Endodermal cell (in vitro differentiated cells): ENCODE results near the gene SORL1. TPM values are rescaled to one million over a fixed set of nuclear protein-coding genes. Genes with fewer than 3 reads are reported as not detected.
A peak's percentile ranks its signal among the peaks of the same experiment; 100 is the strongest.

Experiments
- DNase-seq: peaks from one replicate; pipeline ENCODE4 v3.0.0-alpha.2; 2017
- H3K27ac ChIP-seq: 2 replicates; pipeline ENCODE4 v1.5.1; 2013; ENCODE audit warnings: mild to moderate bottlenecking, low read depth, low read length, moderate library complexity
- H3K27me3 ChIP-seq: 2 replicates; pipeline ENCODE4 v1.6.1; 2013; ENCODE audit warnings: mild to moderate bottlenecking, low read length, moderate library complexity; ENCODE audit not compliant: insufficient read depth, control insufficient read depth, poor library complexity, severe bottlenecking
- H3K36me3 ChIP-seq: 2 replicates; pipeline ENCODE4 v1.7.0; 2013; ENCODE audit warnings: mild to moderate bottlenecking, low read length, moderate library complexity; ENCODE audit not compliant: control insufficient read depth, insufficient read depth
- H3K4me1 ChIP-seq: one replicate; pipeline ENCODE4 v1.7.0; 2013; ENCODE audit warnings: low read length; ENCODE audit not compliant: control insufficient read depth, insufficient read depth
- H3K4me3 ChIP-seq: 2 replicates; pipeline ENCODE4 v1.5.1; 2013; ENCODE audit warnings: mild to moderate bottlenecking, low read length, moderate library complexity
- H3K9ac ChIP-seq: 2 replicates; pipeline ENCODE4 v1.6.1; 2013; ENCODE audit warnings: mild to moderate bottlenecking, low read length, moderate library complexity; ENCODE audit not compliant: poor library complexity, severe bottlenecking; ENCODE audit errors: extremely low read depth
- H3K9me3 ChIP-seq: 2 replicates; pipeline ENCODE4 v1.6.1; 2013; ENCODE audit warnings: mild to moderate bottlenecking, low read length, moderate library complexity; ENCODE audit not compliant: control insufficient read depth
- H3K27ac Mint-ChIP-seq: 2 replicates; pipeline ENCODE4 v1.8.0; 2020; ENCODE audit warnings: mixed read lengths
- H3K27me3 Mint-ChIP-seq: 2 replicates; pipeline ENCODE4 v1.8.0; 2021; ENCODE audit warnings: mild to moderate bottlenecking, mixed read lengths; ENCODE audit not compliant: insufficient read depth
- H3K36me3 Mint-ChIP-seq: 2 replicates; pipeline ENCODE4 v1.8.0; 2020; ENCODE audit warnings: low read depth, mixed read lengths
- H3K4me1 Mint-ChIP-seq: 2 replicates; pipeline ENCODE4 v1.8.0; 2020; ENCODE audit warnings: mixed read lengths
- H3K4me3 Mint-ChIP-seq: 2 replicates; pipeline ENCODE4 v1.8.0; 2020; ENCODE audit warnings: mild to moderate bottlenecking, moderate library complexity, mixed read lengths
- H3K9me3 Mint-ChIP-seq: 2 replicates; pipeline ENCODE4 v1.8.0; 2020; ENCODE audit warnings: mild to moderate bottlenecking, mixed read lengths
- WGBS, 2 experiments: methylation state at CpG; one replicate each; pipeline versions ENCODE4 v1.1.5 to v1.1.7; 2013; ENCODE audit warnings: missing lambda C conversion rate in 2 of 2, mixed read lengths in 1 of 2; ENCODE audit not compliant: insufficient coverage in 1 of 2, insufficient read length in 1 of 2; 5-methylcytosine and 5-hydroxymethylcytosine counted together
- total RNA-seq, 2 donors: library from RNA; stranded (reverse); fragmentation: NEBNext Ultra II Directional in 1 of 2; extraction: Animal tissue kit (Norgen Biotek cat#: 25700) in 1 of 2; gene quantifications; 2 replicates in 1 of 2; 3 replicates in 1 of 2; pipeline ENCODE4 v1.2.1, GENCODE V29; 2021
- TF ChIP-seq, protein P1 (sequence below): fragments of 200-600 bp; sonication (generic); conservative IDR thresholded peaks from 2 replicates; pipeline ENCODE4 v1.5.0; 2021; ENCODE audit warnings: antibody characterized with exemption, mild to moderate bottlenecking

SORL1 gene
- total RNA-seq, 2 donors from 2014 or later: 56.4 to 57.5 TPM

DNA sequence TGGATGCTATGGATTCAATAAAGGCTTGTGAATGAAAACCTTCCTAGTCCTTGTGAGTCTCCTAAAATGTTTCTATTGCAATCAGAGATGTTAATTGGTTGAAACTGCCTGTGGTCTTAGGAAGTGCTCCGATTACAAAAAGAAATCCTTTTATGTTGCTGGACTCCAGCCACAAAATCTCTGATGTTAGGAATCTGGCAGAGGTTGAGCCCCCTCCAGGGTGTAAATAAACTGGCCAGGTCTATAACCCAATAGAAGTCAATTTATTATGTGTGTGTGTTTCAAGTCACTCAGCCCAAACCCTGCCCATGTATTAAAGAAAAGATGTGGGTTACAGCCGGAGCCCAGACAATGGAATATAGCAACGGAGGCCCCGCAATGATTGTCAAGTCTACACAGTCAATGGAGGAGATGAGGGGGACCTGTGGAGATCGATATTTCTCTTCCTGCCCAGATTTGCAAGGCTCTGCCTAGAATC, 218.7 kb downstream of the SORL1 start:
- no peak overlapping the region for H3K4me3 ChIP-seq
- H3K4me1 ChIP-seq: no peaks in the 10 kb centered on the region
- no peak overlapping the region for H3K27ac ChIP-seq
- 90 to 93% methylated on average over 5 of the region's 5 CpGs for WGBS, 2 experiments
- Mint-ChIP-seq H3K27me3 (no peaks in the 10 kb centered on the region), H3K9me3 (no peaks in the 10 kb centered on the region), H3K4me1 (peaks cover 26% of the 10 kb centered on the region), H3K4me3 (no peak overlapping the region), H3K27ac (no peak overlapping the region), H3K36me3 (no peaks in the 10 kb centered on the region)
- no peaks in the 10 kb centered on the region for H3K36me3 ChIP-seq
- H3K27me3 ChIP-seq: no peaks in the 10 kb centered on the region
- DNase-seq: no peak
- H3K9me3 ChIP-seq: no peaks in the 10 kb centered on the region
- no peak overlapping the region for H3K9ac ChIP-seq
- TF ChIP-seq, protein P1, sequence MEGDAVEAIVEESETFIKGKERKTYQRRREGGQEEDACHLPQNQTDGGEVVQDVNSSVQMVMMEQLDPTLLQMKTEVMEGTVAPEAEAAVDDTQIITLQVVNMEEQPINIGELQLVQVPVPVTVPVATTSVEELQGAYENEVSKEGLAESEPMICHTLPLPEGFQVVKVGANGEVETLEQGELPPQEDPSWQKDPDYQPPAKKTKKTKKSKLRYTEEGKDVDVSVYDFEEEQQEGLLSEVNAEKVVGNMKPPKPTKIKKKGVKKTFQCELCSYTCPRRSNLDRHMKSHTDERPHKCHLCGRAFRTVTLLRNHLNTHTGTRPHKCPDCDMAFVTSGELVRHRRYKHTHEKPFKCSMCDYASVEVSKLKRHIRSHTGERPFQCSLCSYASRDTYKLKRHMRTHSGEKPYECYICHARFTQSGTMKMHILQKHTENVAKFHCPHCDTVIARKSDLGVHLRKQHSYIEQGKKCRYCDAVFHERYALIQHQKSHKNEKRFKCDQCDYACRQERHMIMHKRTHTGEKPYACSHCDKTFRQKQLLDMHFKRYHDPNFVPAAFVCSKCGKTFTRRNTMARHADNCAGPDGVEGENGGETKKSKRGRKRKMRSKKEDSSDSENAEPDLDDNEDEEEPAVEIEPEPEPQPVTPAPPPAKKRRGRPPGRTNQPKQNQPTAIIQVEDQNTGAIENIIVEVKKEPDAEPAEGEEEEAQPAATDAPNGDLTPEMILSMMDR: no peak

DNA sequence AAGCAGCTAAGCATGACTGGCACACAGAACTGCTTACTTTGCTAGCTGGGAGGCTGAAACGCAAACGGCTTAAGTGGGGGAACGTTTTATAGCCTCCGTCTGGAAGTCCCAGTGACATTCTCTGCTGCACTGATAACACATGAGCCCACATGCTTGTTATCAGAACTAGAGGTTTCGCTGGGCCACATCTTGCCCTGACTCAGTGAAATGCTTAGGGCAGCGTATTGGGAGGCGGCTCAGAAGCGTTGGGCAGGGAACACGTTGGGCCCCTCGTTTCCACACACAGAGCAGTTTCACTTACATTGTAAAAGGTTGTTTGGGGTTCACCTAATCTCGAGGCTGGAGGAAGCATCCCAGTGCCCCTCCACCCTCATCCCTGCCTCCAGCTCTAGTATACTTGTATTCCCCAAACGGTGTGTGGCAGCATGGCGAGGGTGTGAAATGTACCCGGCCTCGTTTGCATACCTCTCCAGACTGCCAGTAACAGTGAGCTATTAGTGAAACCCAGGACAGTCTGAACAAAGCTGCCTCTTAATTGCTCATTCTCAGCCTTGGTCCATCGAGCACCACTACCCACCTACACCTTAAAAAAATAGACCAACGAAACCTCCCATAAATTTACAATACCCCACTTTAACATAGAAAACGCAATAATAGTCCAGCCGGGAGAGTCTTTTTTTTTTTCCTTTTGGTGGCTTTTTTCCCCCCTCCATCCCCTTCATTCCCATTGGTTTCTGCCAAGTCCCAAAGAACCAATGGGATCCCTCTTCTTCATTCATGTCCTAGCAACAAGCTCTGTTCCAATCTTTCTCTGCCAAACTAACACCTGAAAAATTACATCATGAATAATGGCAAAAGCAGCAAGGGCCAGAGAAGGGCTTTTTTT, 219.4 kb downstream of the SORL1 start:
- H3K9ac ChIP-seq: no peak overlapping the region
- no peaks in the 10 kb centered on the region for H3K36me3 Mint-ChIP-seq
- H3K27ac ChIP-seq: peak overlapping the region; percentile 13
- TF ChIP-seq, protein P1: no peak
- no peaks in the 10 kb centered on the region for H3K27me3 ChIP-seq
- H3K9me3 ChIP-seq: no peaks in the 10 kb centered on the region
- no peak overlapping the region for H3K4me3 ChIP-seq
- DNase-seq: no peak
- H3K4me3 Mint-ChIP-seq: no peak overlapping the region
- no peaks in the 10 kb centered on the region for H3K9me3 Mint-ChIP-seq
- H3K27me3 Mint-ChIP-seq: no peaks in the 10 kb centered on the region
- peaks cover 26% of the 10 kb centered on the region for H3K4me1 Mint-ChIP-seq
- no peak overlapping the region for H3K27ac Mint-ChIP-seq
- 86 to 91% methylated on average over 8 to 19 of the region's 19 CpGs for WGBS, 2 experiments
- no peaks in the 10 kb centered on the region for H3K4me1 ChIP-seq
- no peaks in the 10 kb centered on the region for H3K36me3 ChIP-seq

DNA sequence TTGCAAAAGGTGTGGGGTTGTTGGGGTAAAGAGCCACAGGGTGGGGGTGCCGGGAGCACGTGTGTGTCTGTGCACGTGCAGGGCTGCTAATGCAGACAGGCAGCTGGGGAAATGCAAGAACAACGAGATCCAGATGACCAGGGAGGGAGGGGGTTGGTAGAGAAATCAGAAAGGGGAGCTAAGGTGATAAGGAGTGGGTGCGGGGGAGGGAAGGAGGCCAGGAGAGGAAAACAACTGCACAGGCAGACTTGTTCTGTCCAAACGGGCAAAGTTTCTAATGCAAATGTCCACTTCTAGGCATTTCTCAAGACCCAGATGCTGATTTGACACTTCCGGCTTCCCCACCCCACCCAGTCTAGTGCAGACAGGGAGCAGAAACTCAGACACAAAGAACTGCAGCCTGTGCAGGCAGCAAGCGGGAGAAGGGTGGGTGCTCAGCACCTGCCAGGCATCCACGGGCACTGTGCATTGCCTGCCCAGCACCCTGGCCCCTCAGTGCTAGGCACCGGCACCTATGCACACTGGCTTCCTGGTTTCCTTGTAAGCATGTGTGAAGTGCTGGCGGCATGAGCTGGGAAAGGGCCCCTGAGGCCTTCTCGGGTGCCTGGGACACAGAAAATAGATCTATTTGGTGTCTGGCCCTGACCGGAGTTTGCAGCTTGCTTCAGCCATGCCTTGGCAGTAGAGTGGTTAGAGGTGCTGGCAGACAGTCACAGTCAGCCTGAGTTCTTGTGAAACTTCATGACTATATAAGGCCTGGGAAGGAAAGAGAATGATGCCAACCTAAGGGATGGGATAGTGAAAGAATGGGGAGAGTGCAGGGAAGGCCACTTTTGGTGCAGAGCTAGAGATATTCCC, 220.7 kb downstream of the SORL1 start:
- no peaks in the 10 kb centered on the region for H3K9me3 ChIP-seq
- no peak overlapping the region for H3K27ac Mint-ChIP-seq
- H3K27me3 Mint-ChIP-seq: no peaks in the 10 kb centered on the region
- H3K9ac ChIP-seq: no peak overlapping the region
- no peaks in the 10 kb centered on the region for H3K9me3 Mint-ChIP-seq
- H3K4me3 ChIP-seq: no peak overlapping the region
- H3K4me1 Mint-ChIP-seq: peaks cover 26% of the 10 kb centered on the region
- H3K4me1 ChIP-seq: no peaks in the 10 kb centered on the region
- no peak overlapping the region for H3K27ac ChIP-seq
- no peaks in the 10 kb centered on the region for H3K36me3 ChIP-seq
- DNase-seq: no peak
- no peaks in the 10 kb centered on the region for H3K36me3 Mint-ChIP-seq
- H3K27me3 ChIP-seq: no peaks in the 10 kb centered on the region
- H3K4me3 Mint-ChIP-seq: no peak overlapping the region
- TF ChIP-seq, protein P1: no peak
- WGBS, 2 experiments: 85 to 87% methylated on average over 9 to 13 of the region's 13 CpGs
